ENCODE measurements around the gene SLC35B4.

SLC35B4 gene

GRCh38 chr7:134289423-134289822 lies 27.3 kb downstream of the SLC35B4 start:
- no peak for DNase-seq

- DNase-seq: no peak
These were observed 28.6 kb downstream of the SLC35B4 start for GRCh38 chr7:134287916-134288659.

- DNase-seq: no peak
These were observed 31.8 kb downstream of the SLC35B4 start for GRCh38 chr7:134284952-134285351.

GRCh38 chr7:134284011-134284410 lies 32.7 kb downstream of the SLC35B4 start:
- no peak for DNase-seq

GRCh38 chr7:134280508-134280907 lies 36.2 kb downstream of the SLC35B4 start:
- no peak for DNase-seq

GRCh38 chr7:134279898-134280297 lies 36.8 kb downstream of the SLC35B4 start:
- DNase-seq: no peak

GRCh38 chr7:134279336-134279735 lies 37.4 kb downstream of the SLC35B4 start:
- DNase-seq: no peak

GRCh38 chr7:134278502-134279153 lies 38.1 kb downstream of the SLC35B4 start:
- DNase-seq: no peak

- no peak for DNase-seq
These were observed 39.8 kb downstream of the SLC35B4 start for GRCh38 chr7:134276951-134277350.

- no peak for DNase-seq
These were observed 54.4 kb downstream of the SLC35B4 start for GRCh38 chr7:134262322-134262721.

GRCh38 chr7:134255814-134256213 lies 60.9 kb downstream of the SLC35B4 start:
- DNase-seq: no peak

GRCh38 chr7:134254311-134254710 lies 62.4 kb downstream of the SLC35B4 start:
- no peak for DNase-seq

- DNase-seq: no peak
These were observed 68.5 kb downstream of the SLC35B4 start for GRCh38 chr7:134248196-134248595.

GRCh38 chr7:134246761-134247160 lies 70.0 kb downstream of the SLC35B4 start:
- no peak for DNase-seq

- DNase-seq: no peak
These were observed 70.4 kb downstream of the SLC35B4 start for GRCh38 chr7:134246347-134246746.

GRCh38 chr7:134245253-134245652 lies 71.5 kb downstream of the SLC35B4 start:
- no peak for DNase-seq

Data from CD4-positive, alpha-beta T cell treated with Interleukin-4 for 1 hour (primary cell).